Fibroblast of peridontal ligament (primary cell): Measurements from ENCODE around the gene ZNF621.

Experiments used
- DNase-seq: peaks from one replicate; pipeline ENCODE4 v3.0.0-alpha.2; 2010; ENCODE audit errors: extremely low read depth

The ZNF621 gene

DNA sequence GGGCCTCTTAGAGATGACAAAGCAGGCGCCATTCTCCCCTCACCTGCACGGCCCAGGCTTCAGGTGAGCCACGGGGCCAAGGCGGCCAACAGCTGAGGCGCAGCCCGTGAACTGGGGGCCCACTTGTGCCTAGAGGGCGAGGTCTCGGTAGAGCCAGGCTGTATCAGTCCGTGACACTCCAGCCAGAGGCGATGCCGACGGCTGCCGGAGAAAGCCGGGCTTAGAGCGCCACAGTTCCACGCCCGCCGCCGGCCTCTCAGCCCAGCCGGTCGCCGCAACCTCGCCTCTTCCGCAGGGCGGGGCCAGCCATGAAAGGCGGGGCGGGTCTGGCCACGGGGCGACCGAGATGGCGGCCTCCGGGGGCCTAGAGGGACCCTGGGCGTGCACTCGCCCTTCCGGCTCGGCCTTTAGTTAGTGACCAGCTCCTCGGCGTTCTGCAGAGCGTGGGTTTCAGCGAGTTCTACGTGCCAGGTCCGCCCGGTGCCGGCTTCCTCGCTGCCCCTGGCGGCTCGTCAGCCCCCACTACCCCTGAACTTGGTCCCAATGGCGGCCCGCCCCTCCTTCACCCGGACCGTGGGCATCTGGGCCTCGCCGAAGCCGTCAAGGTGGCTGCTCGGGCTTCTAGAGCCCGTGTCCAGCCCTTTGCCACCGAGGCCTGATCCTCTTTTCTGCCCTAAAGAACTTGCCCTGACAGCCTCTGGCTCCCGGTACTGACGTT is at the start of gene ZNF621:
ZNF621 (plus strand) TSS at position 393 of the 718 bp plus-strand sequence. CDS start 881 bp downstream, outside the sequence.
- peak; percentile 78 for DNase-seq

- peak; percentile 83 for DNase-seq
These were observed 48.0 kb upstream of the ZNF621 start, which contains the start of gene ZNF619 for GRCh38 chr3:40476478-40477470. ZNF619 (plus strand) TSS chr3:40477122; CDS start chr3:40477980, 858 bp downstream.

DNA sequence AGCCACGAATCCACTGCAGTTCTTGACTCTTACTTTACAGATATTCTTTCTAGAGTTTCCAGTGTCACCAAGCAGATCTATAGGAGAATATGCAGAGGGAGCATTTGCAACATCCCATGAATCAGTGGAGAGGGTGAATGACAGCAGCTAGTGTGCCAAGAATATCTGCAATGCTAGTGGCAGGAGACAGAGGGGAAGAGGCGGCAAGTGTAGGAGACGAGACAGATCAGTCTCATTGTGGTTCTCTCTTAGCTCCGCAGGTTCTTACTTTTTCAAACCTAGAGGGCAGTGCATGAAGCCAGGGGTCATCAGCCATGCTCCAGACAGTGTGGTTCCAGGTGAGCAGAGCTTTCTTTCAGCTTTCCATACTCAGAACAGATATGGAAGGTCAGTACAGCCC is 47.1 kb upstream of the ZNF621 start:
- DNase-seq = no peak

GRCh38 chr3:40487172-40487571 is 37.6 kb upstream of the ZNF621 start:
- DNase-seq = no peak

GRCh38 chr3:40490916-40491315 is 33.8 kb upstream of the ZNF621 start:
- peak; percentile 44 for DNase-seq

DNA sequence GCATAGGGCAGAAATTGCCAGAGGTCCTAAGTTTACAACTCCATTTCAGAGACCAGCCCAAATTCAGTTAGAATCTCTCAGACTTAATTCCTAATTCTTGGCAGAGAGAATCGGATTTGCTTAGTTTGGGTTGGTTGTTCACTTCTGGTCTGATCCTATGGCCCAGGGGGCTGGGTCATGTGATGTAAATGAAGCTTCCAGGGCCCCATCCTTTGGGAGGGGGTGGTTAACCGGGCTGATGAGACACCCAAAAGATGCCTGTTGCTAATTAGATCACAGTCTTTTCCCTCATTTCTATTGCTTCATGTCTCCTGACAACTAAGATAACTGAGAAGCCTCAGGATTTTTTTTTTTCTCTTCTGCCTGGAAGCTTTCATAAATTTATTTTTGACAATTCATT is 30.1 kb upstream of the ZNF621 start:
- peak; percentile 52 for DNase-seq

DNA sequence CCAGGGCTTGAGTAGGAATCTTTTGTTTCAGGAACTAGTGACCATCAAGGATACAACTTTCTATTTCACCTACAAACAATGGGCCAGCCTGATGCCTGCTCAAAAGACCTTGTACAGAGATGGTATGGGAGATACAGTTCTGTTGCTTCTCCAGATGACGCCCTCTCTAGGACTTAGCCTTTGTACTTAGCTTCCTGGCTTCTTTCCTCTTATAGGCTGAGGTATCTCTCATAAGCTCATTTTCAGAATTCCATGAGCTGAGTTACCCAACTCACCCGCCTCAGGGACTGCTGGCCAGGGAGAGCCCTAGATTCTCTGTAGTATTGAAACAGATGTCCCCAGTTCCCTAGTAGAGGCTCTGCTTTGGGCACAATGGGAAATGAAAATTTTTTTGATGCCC is 27.5 kb upstream of the ZNF621 start:
- DNase-seq = no peak

DNA sequence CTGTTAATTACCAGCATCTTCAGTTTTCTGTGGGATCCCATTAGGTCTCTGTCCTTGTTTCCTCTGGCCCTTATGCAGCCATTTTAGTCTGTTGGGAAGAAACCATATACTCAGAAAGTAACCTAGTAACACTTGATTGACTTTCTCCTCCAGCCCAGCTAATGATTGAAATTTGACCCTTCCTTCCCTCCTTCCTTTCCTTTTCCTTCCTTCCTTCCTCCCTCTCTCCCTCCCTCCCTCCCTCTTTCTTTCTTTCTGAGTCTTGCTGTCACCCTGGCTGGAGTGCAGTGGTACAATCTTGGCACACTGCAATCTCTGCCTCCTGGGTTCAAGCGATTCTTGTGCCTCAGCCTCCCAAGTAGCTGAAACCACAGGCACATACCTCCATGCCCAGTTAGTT is 24.8 kb upstream of the ZNF621 start:
- no peak for DNase-seq

DNA sequence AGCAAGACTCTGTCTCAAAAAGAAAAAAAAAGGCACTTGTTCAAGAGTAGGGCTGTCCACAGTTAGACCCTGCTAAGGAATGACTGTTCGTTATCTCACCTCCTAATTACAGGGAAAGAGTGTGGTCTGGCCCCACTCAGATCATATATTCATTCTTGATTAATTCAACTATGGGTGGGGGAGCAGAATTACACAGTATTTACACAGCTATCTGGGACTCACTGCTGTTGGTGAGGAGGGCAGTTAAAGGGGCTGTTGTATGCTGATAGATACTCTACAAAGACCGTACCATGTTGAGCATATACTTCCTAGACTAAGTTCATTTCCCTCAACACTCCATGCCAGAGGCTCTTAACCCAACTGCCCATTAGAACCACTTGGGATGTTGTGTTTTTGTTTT is 22.7 kb upstream of the ZNF621 start:
- no peak for DNase-seq

DNA sequence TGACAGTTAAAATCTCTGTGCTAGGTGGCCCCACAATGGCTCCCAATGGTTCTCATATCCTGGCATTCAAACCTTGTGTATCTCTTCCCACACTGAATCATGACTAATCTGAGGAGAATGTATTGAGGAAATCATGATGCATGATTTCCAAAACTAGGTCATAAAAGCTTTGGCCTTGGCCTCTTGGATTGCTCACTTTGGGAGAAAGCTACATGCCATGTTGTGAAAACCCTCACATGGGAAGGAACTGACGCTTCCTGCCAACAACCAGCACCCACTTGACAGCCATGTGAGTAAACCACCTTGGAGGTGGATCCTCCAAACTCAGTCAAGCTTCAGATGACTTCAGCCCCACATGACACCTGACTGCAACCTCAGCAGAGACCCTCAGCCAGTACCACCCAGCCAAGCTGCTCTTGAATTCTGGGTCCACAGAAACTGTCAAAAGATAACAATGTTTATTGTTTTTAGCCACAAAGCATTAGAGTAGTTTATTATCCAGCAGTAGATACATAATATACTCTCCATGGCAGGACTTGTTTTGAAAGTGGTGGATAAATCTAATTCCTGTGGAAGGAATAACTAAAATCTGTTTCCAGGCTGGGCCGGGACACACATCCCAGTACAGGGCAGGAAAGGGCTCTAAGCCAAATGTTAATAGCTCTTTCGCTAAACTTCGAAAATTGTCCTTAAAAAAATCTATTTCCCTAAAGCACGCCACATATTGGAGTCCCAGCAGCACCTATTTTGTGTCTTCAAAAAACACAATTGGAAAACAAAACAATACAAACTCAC is 19.9 kb upstream of the ZNF621 start:
- peak; percentile 97 for DNase-seq

GRCh38 chr3:40505599-40506462 is 18.9 kb upstream of the ZNF621 start, which contains the start of gene ZNF620:
ZNF620 (plus strand) TSS chr3:40506039; CDS start chr3:40506353, 314 bp downstream.
- DNase-seq = peak; percentile 39

DNA sequence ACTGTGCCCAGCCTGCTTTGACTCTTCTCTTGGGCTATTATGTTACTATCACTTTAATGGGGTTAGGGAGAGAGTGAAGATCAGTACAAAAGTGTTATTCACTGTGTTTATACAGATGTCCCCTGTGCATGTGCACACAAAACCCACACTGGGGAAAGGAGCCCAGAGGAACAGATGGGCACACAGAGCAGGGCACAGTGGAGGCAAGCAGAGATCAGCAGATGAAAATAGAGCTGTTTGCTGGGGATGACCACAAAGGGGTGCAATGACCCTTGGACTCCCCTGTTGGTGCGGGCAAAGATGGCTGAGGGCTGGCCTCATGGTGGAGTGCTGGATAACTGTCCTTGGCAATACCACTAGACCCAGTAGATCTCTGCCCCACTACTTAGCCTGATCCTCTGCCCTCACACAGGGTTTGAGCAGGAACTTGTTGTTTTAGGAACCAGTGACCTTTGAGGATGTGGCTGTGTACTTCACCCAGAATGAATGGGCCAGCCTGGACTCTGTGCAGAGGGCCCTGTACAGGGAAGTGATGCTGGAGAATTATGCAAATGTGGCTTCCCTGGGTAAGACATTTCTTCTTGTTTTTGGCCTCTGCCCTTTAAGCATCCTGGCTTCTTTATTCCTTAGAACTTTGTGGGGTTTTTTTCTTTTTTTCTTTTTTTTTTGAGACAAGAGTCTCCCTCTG is 13.6 kb upstream of the ZNF621 start:
- DNase-seq = no peak

DNA sequence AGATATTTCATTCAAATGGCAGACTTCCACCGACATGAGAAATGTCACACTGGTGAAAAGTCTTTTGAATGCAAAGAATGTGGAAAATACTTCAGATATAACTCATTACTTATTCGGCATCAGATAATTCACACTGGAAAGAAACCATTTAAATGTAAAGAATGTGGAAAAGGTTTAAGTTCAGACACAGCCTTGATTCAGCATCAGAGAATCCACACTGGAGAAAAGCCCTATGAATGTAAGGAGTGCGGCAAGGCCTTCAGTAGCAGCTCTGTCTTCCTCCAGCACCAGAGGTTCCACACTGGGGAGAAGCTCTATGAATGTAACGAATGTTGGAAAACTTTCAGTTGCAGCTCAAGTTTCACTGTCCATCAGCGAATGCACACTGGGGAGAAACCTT is 8.6 kb upstream of the ZNF621 start:
- DNase-seq = peak; percentile 6

GRCh38 chr3:40518067-40518466 is 6.7 kb upstream of the ZNF621 start:
- DNase-seq = no peak

- DNase-seq = no peak
These were observed 5.9 kb upstream of the ZNF621 start for GRCh38 chr3:40518848-40519247.

DNA sequence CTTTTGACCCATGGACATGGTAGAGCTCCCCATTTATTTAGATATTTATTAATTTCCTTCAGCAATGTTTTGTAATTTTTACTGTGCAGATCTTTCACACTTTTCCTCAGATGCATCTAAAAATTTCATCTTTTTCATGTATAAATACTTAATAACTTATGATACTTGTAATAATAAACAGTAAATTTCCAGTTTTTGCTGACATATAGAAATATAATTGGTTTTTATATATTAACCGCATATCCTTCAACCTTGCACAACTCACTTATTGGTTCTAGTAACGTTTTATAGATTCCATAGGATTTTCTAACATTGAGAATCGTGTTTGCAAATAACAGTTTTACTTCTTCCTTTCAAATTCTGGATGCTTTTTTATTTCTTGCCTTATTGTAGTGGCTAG is 3.5 kb upstream of the ZNF621 start:
- DNase-seq = no peak

GRCh38 chr3:40523781-40524180 is 979 bp upstream of the ZNF621 start:
- DNase-seq = no peak

- DNase-seq = peak; percentile 25
These were observed 565 bp upstream of the ZNF621 start for GRCh38 chr3:40524222-40524567.

- no peak for DNase-seq
These were observed 3.7 kb downstream of the ZNF621 start for GRCh38 chr3:40528426-40528825.

GRCh38 chr3:40532252-40532651 is 7.5 kb downstream of the ZNF621 start:
- no peak for DNase-seq
